HG03565 (cell line): Measurements from ENCODE around the gene PRKACA.

Experiments used
- ATAC-seq: cut with Tn5 transposase; IDR thresholded peaks from one replicate; pipeline ENCODE4 v1.9.1; 2021; ENCODE audit warnings: mild to moderate bottlenecking, moderate library complexity; ENCODE audit not compliant: unreplicated experiment

PRKACA gene

DNA sequence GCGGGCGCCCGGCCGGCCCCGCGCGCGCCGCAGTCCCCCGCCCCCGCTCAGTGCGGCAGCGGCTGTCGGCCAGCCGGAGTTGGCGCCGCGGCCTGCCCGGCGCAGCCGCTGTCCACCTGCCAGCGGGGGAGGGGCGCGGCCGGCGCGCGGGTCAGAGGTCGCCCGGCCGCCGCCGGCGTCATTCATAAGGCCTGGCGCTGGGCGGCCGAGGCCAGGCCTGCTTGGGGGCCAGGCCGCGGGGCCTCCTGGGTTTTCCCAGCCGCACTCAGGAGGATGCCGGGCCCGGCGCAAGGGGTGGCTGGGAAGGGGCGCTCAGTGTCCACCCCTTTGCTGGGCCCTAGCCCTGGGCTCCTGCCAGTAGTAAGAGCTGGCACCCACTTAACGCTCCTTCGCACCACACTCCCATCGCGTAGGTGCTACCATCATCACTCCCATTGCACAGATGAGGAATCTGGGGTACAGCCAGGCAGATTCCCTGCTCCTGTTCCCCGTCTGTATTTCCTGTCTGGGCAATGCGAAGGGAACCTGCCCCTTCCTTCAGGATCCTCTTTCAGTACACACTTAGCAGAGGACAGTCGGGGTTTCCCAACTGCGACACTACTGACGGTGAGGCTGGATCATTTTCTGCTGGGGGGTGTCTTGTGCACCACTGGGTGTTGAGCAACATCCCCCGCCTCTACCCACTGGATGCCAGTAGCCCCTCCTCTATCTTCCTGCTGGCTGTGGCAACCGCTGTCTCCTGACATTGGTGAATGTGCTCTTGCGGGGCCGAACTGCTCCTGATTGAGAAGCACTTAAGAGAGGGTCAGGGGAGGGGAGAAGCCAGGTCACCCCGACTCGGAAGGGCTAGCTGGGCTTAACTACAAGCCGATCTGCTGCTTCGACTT is 846 bp upstream of the PRKACA start:
- peak; percentile 28 for ATAC-seq

DNA sequence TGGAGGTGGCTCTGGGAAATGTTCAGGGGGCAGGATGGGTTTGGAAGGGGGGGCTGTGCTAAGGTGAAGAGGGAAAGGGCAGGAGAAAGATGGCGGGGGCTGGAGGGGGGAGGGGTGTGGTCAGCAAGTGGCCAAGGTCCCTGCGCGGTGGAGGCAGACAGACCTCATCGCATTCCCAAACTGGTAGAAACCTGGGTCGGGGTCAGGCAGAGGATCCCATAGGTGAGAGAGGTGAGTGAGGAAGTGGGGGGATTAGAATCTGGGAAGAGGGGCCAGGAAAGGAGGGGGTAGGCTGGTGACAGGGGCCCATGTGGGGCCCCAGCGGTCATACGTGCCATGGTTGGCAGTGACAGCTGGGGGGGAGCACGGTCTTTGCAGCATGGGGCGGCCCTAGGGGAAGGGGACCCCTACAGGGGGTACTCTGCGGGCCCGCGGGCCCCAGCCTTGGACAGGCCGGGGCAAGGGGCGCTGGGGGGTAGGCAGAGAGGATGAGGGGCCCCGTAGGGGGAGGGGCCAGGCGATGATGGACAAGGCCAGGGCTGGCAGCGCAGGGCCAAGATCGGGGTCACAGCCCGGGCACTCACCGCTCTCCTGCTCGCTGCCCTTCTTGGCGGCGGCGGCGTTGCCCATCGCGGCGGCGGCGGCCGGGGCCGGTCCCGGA is 514 bp downstream of the PRKACA start:
- ATAC-seq: peak; percentile 1

DNA sequence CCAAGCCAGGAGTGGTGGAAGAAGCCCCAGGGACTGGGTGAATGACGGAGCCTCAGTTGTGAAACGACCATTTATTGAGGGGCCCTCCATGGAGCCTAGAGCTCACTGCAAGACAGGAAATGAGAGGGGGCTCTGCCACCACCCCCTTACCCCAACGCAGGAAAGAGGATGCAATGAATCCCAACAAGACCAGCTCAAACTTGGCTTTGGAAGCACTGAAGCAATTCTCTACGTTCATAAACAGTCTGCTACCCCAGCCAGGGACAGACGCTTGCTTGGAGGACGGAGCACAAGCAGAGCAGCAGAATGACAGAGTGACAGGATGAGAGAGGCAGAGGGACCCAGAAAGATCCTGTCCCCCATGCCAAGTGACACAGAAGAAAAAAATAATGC is 1.0 kb downstream of the PRKACA start:
- no peak for ATAC-seq

DNA sequence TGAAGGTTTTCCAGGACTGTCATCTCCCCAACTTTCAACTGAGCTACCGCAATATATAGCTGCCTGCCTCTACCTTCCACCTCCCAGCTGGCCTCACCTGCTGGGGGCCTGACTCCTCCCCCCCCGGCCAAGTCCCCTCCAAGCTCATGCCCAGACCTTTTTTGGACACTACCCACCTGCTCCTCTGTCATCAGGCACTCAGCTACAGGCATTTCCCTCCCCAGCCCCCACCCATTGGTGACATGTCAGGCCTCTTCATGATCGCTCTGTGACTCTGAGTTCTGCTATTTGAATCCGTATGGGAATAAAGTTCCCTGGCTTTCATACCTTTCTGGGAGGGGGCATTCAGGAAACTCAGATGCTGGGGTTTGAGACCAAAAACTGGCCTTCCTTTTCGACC is 1.8 kb downstream of the PRKACA start:
- ATAC-seq: no peak

DNA sequence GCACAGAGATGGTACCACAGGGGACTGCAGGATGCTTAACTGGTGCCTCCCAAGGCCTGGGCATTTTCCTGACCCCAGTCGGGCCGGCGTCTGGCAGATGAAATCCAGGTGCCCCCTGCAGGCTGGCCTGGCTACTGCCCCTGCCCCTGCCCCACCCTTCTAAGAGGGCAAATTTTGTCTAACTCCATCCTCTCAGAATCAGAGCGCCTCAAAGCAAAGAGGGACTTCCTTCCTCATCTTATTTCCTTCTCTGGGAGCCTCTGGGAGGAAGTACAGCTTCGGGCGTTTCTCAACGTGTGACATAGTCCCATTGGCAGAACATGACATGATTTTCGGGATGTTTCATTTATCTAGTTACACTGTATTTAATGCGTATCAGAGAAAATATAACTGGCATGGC is 2.7 kb downstream of the PRKACA start:
- no peak for ATAC-seq

DNA sequence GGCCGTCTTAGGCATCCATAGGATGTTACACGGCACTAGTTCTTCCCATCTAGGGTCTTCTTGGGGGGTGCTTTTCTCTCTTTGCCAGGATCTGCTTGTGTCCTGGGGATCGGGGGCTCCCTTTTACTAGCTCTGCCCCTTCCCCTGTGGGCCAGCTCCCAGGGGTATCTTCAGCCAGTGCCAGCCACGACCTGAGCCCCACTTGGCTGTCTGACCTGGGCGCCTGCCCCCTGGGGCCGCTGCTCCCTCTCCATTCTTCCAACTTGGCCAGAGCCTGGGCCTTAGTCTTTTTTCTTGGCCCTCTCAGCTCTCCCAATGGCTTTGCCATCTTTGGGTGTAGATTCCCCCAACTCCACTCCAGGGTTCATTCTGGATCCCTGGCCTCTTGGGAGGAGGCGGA is 3.1 kb downstream of the PRKACA start:
- no peak for ATAC-seq

DNA sequence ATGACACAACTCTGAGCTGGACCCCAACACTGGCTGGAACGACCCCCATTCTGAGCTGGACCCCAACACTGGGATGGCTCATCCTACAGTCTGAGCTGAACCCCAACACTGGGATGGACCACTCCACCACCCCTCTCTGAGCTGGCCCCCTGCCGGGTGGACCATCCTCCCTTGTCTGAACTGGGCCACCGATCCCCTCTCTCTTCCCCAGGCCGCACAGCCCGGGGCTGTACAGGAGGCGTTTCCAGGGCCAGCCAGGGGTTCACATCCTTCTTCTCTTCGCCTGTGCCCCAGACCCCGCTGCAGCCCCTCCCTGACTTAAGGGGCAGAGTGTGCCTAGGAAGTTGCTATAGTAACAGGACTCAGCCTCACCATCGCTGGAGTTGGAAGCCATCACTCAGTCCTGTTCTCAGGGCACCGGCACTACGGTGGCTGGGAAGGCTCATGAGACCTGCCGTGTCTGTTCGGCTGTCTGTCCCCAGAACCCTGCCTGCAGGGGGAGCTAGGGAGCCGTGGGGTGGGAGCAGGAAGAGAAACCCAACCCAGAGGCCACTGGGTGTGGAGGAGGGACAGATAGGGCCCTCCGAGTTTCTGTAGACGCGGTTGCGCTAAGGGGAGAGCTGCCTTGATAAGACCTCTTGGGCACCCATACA is 3.7 kb downstream of the PRKACA start:
- ATAC-seq: no peak

DNA sequence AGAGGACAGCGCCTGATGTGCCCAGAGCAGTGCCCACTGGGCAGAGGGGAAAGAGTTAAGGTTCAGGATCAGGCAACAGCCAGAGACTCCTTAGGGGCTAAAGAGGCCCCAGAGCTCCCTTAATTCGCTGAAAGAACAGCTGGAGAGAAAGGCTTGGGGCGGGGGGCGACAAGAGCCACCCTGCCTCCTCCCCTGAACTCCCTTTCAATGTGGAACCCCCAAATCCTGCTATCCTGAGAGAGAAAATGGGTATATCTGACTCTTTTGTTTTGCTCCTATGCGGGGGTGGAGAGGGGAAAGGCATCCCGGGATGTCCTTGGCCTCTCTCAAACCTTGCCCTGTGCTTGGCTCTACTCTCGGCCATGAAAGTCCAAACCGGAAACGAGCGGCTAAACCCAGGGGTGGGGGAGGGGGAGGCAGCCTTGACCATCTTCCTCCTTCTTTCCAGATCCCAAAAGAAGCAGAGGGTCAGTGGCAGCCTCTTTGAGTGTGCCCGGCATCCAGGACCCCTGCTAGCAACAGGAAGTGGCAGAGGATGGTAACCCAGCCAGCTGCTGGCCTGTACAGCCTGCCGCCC is 4.7 kb downstream of the PRKACA start:
- no peak for ATAC-seq

DNA sequence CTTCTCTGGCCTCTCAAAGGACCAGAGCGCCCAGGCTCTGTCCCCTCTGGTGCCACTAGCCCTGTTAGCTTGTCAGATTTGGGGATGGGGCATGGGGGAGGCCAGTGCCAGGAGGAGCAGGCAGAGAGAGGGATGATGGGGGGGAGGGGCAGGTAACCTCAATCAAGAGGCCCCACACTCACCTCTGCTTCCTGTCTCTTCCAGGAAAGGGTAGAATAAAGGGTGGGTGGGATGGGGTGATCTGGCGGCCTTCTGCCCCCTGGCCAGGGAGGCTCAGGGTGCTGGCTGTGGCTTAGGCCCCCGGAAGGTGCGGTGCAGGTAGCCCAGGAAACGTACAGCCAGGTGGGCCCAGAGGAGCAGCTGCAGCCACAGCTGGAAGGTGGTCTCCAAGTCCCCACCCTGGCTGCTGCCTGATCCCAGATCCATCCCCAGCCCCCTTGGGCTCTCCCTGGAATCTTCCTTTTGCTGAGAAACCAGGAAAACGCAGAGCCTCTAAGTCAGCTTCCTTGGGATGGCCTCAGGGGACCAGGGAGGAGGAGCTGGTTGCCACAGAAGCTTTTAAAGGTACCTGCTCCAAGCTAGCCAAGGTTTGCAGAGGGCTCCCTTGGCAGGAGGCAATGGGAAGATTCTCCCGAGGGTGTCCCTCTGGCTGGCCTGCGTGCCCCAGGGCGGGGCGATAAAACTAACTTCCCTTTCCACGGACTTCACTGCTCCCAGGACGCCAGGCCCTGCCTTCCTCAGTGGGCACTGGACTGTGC is 5.3 kb downstream of the PRKACA start:
- no peak for ATAC-seq

DNA sequence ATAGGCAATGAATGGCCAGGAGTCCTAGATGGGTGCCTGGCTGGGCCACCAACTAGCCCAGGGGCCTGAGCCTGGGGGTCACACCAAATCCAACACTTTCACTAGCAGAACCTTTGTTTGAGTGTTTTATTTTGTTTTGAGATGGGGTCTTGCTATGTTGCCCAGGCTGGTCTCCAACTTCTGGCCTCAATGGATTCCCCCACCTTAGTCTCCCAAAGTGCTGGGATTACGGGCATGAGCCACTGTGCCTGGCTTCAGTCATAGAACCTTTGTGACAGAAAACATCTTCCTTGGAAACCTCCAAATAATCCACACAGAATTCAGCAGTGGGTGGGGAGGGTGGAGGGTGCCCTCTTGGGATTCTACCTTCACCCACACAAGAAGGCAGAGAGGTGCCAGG is 6.1 kb downstream of the PRKACA start:
- no peak for ATAC-seq

DNA sequence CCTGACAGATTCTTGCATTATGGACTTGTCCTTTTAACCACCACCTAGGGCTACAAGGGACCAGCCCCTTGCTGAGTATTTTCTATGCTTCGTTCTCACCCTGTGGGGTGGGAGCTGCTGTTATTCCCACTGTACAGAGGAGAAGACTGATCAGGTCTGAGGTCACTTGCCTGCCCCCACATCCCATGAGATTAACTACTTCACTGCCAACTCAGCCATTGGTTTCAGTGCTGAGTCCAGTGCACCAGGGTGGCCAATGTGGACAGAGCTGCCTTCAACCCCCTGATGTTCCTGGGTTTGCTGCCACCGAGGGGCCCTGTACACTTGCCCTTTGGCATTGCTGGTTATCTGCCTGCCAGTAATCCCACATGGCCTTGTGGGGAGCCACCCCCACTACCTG is 6.9 kb downstream of the PRKACA start:
- ATAC-seq: no peak

DNA sequence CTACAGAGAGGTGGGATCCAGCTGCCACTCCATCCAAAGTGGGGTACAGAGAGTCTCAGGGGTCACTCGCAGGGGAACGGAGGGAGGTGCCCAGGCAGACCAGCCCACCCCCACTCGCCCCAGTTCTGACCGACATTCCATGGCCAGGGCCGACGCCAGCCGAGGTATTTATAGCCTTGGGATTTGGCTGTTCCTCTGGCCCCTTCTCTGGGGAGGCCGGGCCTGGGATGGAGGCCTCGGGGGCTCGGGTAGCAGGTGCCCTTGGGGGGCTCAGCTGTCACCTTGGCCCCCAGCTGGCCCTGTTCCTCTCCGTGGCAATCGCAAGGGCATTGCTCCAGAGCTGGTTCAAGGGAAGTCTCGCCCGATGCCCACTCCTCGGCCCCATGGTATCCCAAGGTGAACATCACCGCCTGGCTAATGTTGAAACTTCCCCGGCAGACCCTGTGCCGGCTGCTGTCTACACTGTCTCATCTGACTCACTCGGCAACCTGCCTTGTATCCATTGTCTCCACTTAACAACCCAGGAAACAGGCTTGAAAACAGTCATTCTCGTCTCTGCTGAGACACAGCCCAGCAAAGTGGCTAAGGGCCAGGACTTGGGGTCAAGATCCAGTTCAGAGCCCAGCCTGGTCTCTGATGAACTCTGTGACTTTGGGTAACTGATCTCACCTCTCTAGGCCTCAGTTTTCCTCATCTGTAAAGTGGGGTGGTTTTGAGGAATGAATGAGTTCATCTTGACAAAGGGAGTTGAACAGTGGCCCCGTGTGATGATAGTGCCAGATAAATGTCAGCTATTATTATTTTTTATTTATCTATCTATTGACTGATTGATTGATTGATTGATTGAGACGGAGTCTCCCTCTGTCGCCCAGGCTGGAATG is 9.7 kb downstream of the PRKACA start:
- ATAC-seq: no peak

DNA sequence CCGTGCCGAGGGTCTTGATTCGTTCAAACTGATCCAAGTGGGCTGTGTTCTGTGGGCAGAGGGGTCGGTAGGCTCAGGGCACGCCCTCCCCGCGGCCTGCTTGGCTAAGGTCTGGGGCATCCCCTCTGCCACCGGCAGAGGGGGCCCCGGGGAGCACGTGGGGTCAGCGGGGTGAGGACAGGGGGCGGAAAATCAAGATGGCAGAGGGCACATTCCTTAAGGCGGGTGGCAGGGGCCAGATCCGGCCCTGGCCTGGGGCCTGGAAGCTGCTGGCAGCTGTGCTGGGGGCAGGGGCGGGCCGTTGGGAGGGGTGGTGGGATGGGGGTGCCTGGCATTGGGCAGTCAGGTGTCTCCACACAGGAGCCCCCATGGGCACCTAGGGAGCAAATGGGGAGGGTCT is 10.7 kb downstream of the PRKACA start:
- ATAC-seq: no peak

DNA sequence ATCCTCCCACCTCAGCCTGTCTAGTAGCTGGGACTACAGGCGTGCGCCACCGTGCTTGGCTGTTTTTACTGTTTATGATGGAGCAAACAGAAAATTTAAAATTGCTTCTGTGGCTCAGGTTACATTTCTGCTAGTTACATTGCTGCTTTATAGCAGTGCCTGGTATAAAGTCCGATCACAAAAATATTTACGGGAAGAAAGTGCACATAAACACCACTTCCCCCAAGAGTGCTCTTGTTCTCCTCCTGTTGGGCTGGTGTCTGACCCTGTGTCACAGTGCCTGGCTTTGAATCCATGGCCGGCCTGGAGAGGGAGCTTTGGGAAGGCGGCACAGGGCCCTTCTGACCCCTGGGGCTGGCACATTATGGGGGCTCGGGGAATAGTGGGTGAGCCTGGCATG is 11.9 kb downstream of the PRKACA start:
- no peak for ATAC-seq

DNA sequence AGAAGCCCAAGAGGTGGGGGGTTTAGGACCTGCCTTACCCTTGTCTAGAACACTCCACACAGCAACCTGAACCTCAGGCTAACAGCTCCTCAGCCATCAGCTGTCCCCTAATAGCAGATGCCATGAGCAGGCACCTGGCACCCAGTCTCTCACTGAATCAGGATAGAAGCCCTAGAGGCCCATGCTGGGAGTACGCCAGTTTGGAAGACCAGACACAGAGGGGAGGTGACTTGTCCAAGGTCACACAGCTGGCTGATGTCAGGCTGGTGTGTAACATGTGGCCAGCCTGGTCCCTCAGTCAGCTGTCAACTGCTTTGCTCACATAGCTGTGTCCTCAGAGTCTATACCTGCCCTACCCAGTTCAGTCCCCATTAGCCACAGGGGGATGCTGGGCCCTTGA is 14.3 kb downstream of the PRKACA start:
- no peak for ATAC-seq

DNA sequence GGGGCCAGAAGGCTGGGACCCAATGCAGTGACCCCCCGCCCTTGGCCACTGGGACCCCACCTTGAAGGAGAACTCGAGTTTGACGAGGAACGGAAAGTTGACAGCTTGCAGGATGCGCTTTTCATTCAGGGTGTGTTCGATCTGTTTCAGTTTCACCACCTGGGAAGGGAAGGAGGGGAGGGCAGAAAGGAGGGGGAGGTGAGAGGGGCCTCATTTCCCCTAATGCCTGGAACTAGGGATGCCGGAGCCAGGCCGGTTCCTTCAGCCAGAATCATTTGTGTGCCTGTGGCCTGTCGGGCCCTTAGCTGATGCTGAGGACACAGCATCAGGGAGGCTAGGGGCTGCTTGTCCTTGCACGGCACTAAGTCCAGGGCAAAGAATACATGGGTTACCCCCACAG is 14.8 kb downstream of the PRKACA start:
- ATAC-seq: no peak

DNA sequence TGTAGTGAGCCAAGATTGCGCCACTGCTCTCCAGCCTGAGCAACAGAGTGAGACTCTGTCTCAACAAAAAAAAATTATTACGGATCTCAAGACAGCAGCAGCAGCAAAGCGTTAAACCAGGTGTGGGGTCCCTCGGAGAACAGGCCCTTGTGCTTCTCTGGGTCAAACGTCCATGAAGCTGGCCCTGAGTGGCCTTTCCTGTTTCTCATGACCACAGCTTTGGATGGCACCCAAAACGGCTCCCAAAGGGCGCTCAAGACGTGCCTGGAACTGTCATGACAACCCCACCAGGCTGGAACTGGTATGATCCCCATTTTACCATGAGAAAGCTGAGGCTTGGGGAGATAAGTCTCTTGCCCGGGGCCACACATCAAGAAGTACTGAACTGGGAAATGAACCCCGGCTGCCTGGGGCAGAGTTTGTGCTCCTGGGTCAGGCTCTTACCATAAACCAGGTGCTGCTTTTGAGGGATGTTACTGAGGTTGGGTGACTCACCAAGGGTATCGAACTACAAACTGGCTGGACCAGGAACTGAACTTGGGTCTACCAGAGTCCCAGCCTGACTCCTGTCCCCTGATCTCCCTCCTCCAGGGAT is 15.4 kb downstream of the PRKACA start:
- no peak for ATAC-seq

DNA sequence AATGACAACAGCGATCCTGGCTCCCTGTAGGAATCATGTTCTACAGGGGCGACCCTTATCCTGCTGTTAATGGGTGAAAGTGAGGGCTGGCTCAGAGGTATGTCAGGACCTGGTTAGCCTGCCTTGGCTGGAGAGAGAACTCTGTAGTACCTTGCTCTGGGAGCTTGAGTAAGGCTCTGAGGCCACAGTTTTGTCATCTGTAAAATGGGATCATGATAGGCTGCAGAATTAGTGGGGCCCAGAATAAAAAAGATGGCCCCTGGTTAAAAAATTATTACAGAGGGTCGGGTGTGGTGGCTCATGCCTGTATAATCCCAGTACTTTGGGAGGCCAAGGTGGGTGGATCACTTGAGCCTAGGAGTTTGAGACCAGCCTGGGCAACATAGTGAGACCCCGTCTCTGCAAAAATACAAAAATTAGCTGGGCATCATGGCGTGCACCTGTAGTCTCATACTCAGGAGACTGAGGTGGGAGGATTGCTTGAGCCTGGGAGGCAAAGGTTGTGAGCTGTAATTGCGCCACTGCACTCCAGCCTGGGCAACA is 16.5 kb downstream of the PRKACA start:
- ATAC-seq: no peak

DNA sequence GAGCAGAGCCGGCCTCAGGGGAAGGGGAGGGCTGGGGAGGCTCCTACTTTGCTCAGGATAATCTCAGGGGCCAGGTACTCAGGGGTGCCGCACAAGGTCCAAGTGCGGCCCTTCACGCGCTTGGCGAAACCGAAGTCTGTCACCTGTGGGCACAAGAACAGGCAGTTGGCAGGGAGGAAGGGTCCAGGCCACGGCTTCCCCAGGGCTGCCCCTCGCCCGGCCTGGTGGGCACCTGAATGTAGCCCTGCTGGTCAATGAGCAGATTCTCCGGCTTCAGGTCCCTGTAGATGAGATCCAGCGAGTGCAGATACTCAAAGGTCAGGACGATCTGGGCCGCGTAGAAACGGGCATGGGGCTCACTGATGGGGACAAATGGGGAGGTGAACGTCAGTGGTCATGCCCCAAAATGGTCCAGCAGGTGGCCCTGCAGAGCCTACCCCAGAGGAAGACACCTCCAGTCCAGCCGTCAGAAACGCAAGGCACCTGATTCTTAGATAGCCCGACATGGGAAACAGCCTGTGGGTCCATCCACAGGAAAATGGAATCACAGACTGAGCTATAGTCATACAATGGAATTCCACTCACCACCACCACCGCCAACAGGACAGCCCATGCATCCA is 19.9 kb downstream of the PRKACA start:
- no peak for ATAC-seq
